ENCODE measurements around the gene ITIH5.

GRCh38 chr10:7635408-7636125, 31.2 kb downstream of the ITIH5 start:
- TF ChIP-seq EZH2 (IDR thresholded peaks at IDR 0.05) (no peak), POLR2AphosphoS5 (IDR thresholded peaks at IDR 0.05; ENCODE audit: borderline replicate concordance, low read depth, low read length) (no peak), FOXP2 (optimal IDR thresholded peaks at IDR 0.05; ENCODE audit: control extremely low read depth, extremely low read length, insufficient read depth) (no peak)
